Mesodermal cell (in vitro differentiated cells): Measurements from ENCODE around the gene KRT6C.
"Not testable (repeated sequence)": the region's sequence is repeated elsewhere in the genome, so short reads cannot be mapped to it uniquely, and the experiment has no call there.

Experiments
- H3K27ac ChIP-seq: 2 replicates; pipeline ENCODE4 v1.7.0; 2013; ENCODE audit warnings: mild to moderate bottlenecking, low read depth, low read length, moderate library complexity; ENCODE audit not compliant: severe bottlenecking
- H3K36me3 ChIP-seq: 2 replicates; pipeline ENCODE4 v1.7.1; 2013; ENCODE audit warnings: mild to moderate bottlenecking, low read length, moderate library complexity; ENCODE audit not compliant: control insufficient read depth, insufficient read depth
- H3K4me1 ChIP-seq: one replicate; pipeline ENCODE4 v1.7.1; 2013; ENCODE audit warnings: mild to moderate bottlenecking, low read length; ENCODE audit not compliant: insufficient read depth, control insufficient read depth, poor library complexity, severe bottlenecking
- H3K4me3 ChIP-seq: 2 replicates; pipeline ENCODE4 v1.7.0; 2013; ENCODE audit warnings: low read length, control low read depth, mild to moderate bottlenecking; ENCODE audit not compliant: insufficient read depth, poor library complexity, severe bottlenecking; ENCODE audit errors: extremely low read depth
- H3K9me3 ChIP-seq: 2 replicates; pipeline ENCODE4 v1.7.1; 2013; ENCODE audit warnings: mild to moderate bottlenecking, low read length, moderate library complexity; ENCODE audit not compliant: control insufficient read depth
- WGBS, 2 experiments: methylation state at CpG; one replicate each; pipeline ENCODE4 v1.1.5; 2013; ENCODE audit warnings: missing lambda C conversion rate in 2 of 2; ENCODE audit not compliant: insufficient coverage in 2 of 2; 5-methylcytosine and 5-hydroxymethylcytosine counted together

The KRT6C gene

GRCh38 chr12:52515927-52516831 lies 42.6 kb upstream of the KRT6C start:
- 91 to 97% methylated on average over 13 of the region's 15 CpGs for WGBS, 2 experiments
- no peak overlapping the region for H3K4me3 ChIP-seq
- H3K4me1 ChIP-seq: peaks cover under 1% of the 10 kb centered on the region
- no peaks in the 10 kb centered on the region for H3K9me3 ChIP-seq
- no peaks in the 10 kb centered on the region for H3K36me3 ChIP-seq
- H3K27ac ChIP-seq: no peak overlapping the region

DNA sequence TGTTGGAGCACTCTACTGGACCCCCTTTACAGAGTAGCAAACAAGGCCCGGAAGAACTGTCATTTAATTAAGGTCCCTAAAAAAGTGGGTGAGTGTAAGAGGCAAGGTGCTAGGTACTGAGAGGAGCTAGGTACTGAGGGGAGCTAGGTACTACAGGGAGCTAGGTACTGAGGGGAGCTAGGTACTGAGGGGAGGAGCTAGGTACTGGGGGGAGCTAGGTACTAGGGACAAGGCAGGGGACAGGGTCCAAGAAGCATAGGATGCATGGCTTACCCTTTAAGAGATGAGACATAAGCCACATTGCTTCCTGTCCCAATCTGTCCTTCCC lies 41.7 kb upstream of the KRT6C start:
- WGBS, 2 experiments: 80 to 89% methylated on average over 1 of the region's 1 CpG
- H3K4me1 ChIP-seq: no peaks in the 10 kb centered on the region
- H3K27ac ChIP-seq: no peak overlapping the region
- no peak overlapping the region for H3K4me3 ChIP-seq
- H3K36me3 ChIP-seq: no peaks in the 10 kb centered on the region
- H3K9me3 ChIP-seq: no peaks in the 10 kb centered on the region

DNA sequence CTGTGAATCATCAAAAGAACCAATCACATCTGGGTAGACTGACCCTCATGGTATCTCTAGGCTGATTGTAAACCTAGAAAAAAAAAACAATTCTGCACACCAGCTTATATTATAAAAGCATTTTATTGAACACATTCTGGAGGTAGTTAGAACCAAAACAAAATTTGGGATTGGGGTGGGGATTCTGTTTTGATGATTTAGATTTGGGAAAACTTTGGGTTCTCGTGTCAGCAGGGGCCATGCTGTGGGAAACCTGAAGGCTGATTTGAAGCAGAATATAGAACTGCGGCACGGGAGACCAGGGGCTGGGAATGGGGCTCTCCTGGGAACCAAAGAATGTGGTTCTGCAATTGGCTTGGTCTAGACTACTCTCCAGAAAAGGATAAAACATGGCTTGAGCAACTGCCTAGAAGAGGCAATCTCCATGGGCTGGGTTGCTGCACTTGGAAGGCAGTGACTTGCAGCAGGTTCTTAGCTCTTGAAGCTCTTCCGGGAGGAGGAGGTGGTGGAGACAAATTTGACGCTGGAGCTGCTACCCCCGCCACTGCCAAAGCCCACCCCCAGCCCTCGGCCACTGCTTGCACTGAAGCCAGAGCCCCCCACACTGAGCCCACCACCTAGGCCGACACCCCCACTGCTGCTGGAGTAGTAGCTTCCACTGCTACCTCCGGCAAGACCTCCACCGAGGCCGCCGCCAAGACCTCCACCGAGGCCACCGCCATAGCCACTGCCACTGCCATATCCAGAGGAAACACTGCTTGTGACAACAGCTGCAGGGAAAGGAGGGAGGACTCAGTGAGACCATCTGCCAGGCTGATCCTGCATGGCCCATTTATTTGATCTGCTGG lies 41.1 kb upstream of the KRT6C start:
- 94 to 96% methylated on average over 8 to 12 of the region's 14 CpGs for WGBS, 2 experiments
- Histone ChIP-seq H3K9me3 (no peaks in the 10 kb centered on the region), H3K36me3 (no peaks in the 10 kb centered on the region), H3K27ac (no peak overlapping the region), H3K4me1 (no peaks in the 10 kb centered on the region), H3K4me3 (no peak overlapping the region)

DNA sequence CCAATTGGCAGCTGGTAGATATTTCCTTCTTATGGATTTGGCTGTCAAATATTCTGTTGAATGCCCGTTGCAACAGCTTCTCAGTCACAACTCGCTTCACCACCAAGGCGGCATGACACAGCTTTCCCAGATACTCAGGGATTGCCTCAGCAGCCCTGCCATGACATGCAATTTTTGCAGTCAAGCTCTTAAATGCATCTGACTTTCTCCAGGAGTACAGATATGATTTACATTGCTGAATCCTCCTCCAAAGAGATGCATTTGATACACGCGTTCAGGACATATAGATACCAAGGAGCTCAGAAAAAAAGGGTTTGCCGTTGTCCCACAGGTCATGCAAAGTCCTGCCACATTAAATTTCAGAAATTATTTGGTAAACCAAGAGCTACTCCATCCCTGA lies 40.1 kb upstream of the KRT6C start:
- WGBS, 2 experiments: 89 to 97% methylated on average over 6 of the region's 6 CpGs
- no peaks in the 10 kb centered on the region for H3K4me1 ChIP-seq
- no peaks in the 10 kb centered on the region for H3K36me3 ChIP-seq
- no peak overlapping the region for H3K27ac ChIP-seq
- no peak overlapping the region for H3K4me3 ChIP-seq
- H3K9me3 ChIP-seq: no peaks in the 10 kb centered on the region

DNA sequence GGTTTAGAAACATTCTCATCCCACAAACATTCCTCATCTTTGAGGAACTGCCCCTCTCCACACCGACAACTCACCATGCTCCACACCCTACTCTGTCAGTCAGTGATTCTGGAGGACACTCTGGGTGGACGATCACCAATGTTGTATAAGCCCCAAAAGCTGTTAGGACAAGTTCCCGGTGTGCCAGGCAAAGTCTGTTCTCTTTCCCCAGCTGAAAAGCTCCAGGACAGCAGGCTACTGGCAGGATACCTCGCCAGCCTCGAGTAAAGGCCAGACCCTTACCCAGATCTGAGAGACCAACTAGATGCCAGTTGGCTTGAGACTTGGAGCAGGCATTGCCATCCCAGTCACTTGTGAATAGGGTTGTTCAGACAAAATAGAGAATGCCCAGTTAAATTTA lies 34.6 kb upstream of the KRT6C start:
- Histone ChIP-seq H3K27ac (no peak overlapping the region), H3K4me3 (no peak overlapping the region), H3K36me3 (no peaks in the 10 kb centered on the region), H3K4me1 (no peaks in the 10 kb centered on the region), H3K9me3 (no peaks in the 10 kb centered on the region)
- 88 to 92% methylated on average over 5 of the region's 5 CpGs for WGBS, 2 experiments

- no peaks in the 10 kb centered on the region for H3K4me1 ChIP-seq
- no peak overlapping the region for H3K27ac ChIP-seq
- WGBS, 2 experiments: 80 to 89% methylated on average over 1 of the region's 4 CpGs
Measured at GRCh38 chr12:52506858-52507715, 33.5 kb upstream of the KRT6C start.

GRCh38 chr12:52502877-52503276 lies 29.3 kb upstream of the KRT6C start:
- no peaks in the 10 kb centered on the region for H3K36me3 ChIP-seq
- WGBS, 2 experiments: no CpG with 5 or more reads among the region's 1 CpG
- H3K4me3 ChIP-seq: no peak overlapping the region
- H3K9me3 ChIP-seq: no peaks in the 10 kb centered on the region
- H3K4me1 ChIP-seq: no peaks in the 10 kb centered on the region
- H3K27ac ChIP-seq: no peak overlapping the region

More at GRCh38 chr12:52506858-52507715, 33.5 kb upstream of the KRT6C start:
- Histone ChIP-seq H3K4me3 (no peak overlapping the region), H3K9me3 (no peaks in the 10 kb centered on the region), H3K36me3 (no peaks in the 10 kb centered on the region)

DNA sequence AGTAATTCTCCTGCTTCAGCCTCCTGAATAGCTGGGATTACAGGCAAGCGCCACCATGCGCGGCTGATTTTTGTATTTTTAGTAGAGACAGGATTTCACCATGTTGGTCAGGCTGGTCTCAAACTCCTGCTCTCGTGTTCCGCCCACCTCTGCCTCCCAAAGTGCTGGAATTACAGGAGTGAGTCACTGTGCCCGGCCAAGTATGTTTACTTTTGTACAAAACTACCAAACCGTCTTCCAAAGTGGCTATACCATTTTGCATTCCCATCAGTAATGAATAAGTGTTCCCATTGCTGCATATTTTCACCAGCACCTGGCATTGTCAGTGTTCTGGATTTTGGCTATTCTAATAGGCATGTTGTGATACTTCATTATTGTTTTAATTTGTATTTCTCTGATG lies 27.9 kb upstream of the KRT6C start:
- 86 to 90% methylated on average over 6 of the region's 7 CpGs for WGBS, 2 experiments
- H3K27ac ChIP-seq: no peak overlapping the region
- no peaks in the 10 kb centered on the region for H3K9me3 ChIP-seq
- no peak overlapping the region for H3K4me3 ChIP-seq
- H3K4me1 ChIP-seq: peaks cover under 1% of the 10 kb centered on the region
- H3K36me3 ChIP-seq: no peaks in the 10 kb centered on the region

DNA sequence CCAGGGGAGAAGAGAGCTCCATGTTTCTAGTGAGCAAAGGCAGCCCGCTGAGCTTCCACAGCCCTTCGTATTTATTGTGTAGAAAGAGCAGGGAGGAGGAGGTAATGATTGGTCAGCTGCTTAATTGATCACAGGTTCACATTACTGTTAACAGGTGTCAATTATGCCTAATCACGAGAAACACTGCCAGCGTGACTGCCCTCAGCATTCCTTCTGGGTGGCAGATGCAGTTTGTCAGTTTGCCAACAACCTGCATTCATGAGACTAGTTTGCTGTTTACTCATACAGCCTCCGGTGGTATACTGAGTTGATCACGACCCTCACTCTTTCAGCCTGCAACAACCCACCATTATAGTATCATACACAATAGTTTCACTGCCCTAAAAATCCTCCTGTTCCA lies 27.0 kb upstream of the KRT6C start:
- H3K36me3 ChIP-seq, H3K4me1 ChIP-seq, H3K4me3 ChIP-seq, H3K27ac ChIP-seq, H3K9me3 ChIP-seq: not testable (repeated sequence)
- whole genome bisulfite sequencing, 2 experiments: 86 to 88% methylated on average over 6 of the region's 6 CpGs

DNA sequence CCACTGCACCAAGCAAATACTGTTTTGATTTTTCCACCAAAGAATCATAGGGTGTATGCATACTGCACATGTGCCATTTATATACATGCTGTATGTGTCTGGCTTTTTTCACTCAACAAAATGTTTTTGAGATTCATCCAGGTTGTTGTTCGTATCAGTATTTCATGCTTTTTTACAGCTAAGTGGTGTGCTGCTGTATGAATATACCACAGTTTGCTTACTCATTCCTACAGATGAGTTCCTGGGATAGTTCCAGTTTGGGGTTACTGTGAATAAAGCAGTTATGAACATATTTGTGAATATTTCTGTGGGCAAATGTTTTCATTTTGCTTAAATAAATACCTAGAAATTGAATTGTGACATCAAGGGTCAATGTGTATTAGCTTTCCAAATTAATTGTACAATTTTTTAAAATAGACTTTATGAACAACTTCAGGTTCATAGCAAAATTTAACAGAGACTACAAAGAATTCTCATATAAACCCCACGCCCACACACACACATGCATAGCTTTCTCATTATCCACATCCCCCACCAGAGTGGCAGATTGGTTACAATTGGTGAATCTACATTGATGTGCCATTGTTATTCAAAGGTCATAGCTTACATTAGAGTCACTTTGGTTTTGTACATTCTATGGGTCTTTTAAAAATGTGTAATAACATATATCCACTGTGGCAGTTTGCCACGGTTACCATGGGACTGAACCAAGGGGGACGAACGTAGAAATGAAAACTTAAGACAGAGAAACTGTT lies 26.4 kb upstream of the KRT6C start:
- Histone ChIP-seq H3K9me3 (no peaks in the 10 kb centered on the region), H3K27ac (no peak overlapping the region), H3K4me3 (no peak overlapping the region), H3K4me1 (peaks cover 8% of the 10 kb centered on the region), H3K36me3 (no peaks in the 10 kb centered on the region)
- WGBS, 2 experiments: 100% methylated on average over 1 of the region's 5 CpGs
